ENCODE data around the gene EDC4. TPM values are rescaled to one million over a fixed set of nuclear protein-coding genes. Genes with fewer than 3 reads are reported as not detected.

The EDC4 gene
- total and polyA plus RNA-seq, 2 of the 13 experiments (the other 11 are each of a cell fraction or from before 2014, with no cell fraction given) = 51.4 to 59.1 TPM

GRCh38 chr16:67833415-67834241, 39.2 kb upstream of the EDC4 start (continued):
- TF ChIP-seq E2F1 (CRISPR knock-in tag; IDR thresholded peaks at IDR 0.05) (peak; percentile 94), HBP1 (CRISPR knock-in tag; IDR thresholded peaks at IDR 0.05; ENCODE audit: low read depth) (peak; percentile 44; the same call in 1 of the 2 replicates), ZNF879 (CRISPR knock-in tag; IDR thresholded peaks at IDR 0.05) (peak; percentile 57; the same call in 1 of the 2 replicates), ONECUT2 (CRISPR knock-in tag; IDR thresholded peaks at IDR 0.05) (no peak), ZNF512B (CRISPR knock-in tag; IDR thresholded peaks at IDR 0.05; ENCODE audit: borderline replicate concordance) (no peak), ZNF230 (CRISPR knock-in tag; IDR thresholded peaks at IDR 0.05) (0 out of 2 replicates have a peak, but pooled peaks have one; percentile 86), GZF1 (CRISPR knock-in tag; IDR thresholded peaks at IDR 0.05) (0 out of 2 replicates have a peak, but pooled peaks have one; percentile 65), ZBTB34 (CRISPR knock-in tag; IDR thresholded peaks at IDR 0.05) (peak; percentile 72), RCOR2 (CRISPR knock-in tag; IDR thresholded peaks at IDR 0.05) (no peak; the same call in 1 of the 2 replicates), THAP7 (CRISPR knock-in tag; IDR thresholded peaks at IDR 0.05) (peak; percentile 89), ZNF891 (CRISPR knock-in tag; IDR thresholded peaks at IDR 0.05) (peak; percentile 76; the same call in 1 of the 2 replicates), ZNF788 (CRISPR knock-in tag; IDR thresholded peaks at IDR 0.05; ENCODE audit: borderline replicate concordance) (peak; percentile 59; the same call in 1 of the 2 replicates), MIXL1 (CRISPR knock-in tag; IDR thresholded peaks at IDR 0.05) (peak; percentile 83; the same call in 1 of the 2 replicates), ZNF629 (CRISPR knock-in tag; conservative IDR thresholded peaks at IDR 0.05) (peak; percentile 67), MED1 (CRISPR knock-in tag; IDR thresholded peaks at IDR 0.05) (peak; percentile 77), SP5 (CRISPR knock-in tag; IDR thresholded peaks at IDR 0.05; ENCODE audit: borderline replicate concordance, low read depth) (peak; percentile 53; the same call in 1 of the 2 replicates), NFIC (IDR thresholded peaks at IDR 0.05; ENCODE audit: low read length) (no peak; the same call in 1 of the 2 replicates), KDM1A (CRISPR knock-in tag; IDR thresholded peaks at IDR 0.05) (no peak; the same call in 1 of the 2 replicates)
- TF ChIP-seq, protein P1, sequence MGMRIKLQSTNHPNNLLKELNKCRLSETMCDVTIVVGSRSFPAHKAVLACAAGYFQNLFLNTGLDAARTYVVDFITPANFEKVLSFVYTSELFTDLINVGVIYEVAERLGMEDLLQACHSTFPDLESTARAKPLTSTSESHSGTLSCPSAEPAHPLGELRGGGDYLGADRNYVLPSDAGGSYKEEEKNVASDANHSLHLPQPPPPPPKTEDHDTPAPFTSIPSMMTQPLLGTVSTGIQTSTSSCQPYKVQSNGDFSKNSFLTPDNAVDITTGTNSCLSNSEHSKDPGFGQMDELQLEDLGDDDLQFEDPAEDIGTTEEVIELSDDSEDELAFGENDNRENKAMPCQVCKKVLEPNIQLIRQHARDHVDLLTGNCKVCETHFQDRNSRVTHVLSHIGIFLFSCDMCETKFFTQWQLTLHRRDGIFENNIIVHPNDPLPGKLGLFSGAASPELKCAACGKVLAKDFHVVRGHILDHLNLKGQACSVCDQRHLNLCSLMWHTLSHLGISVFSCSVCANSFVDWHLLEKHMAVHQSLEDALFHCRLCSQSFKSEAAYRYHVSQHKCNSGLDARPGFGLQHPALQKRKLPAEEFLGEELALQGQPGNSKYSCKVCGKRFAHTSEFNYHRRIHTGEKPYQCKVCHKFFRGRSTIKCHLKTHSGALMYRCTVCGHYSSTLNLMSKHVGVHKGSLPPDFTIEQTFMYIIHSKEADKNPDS (CRISPR knock-in tag; IDR thresholded peaks at IDR 0.05) = 0 out of 2 replicates have a peak, but pooled peaks have one; percentile 65
